Measurements from ENCODE around the gene ERGIC1.

ERGIC1 gene

DNA sequence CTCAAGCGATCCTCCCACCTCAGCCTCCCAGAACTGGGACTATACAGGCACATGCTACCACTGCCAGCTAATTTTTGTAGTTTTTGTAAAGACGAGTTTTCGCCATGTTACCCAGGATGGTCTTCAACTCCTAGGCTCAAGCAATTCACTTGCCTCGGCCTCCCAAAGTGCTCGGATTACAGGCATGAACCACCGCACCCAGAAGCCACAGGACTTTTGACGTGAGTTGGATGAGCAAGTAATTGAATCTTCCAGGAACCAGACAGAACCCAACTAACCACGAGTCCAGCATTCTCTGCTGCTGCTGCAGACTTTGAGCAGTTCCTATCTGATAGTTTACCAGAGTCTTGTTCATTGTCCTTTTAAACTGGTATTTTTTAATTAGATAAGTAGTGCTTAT, 139.9 kb downstream of the ERGIC1 start:
- TF ChIP-seq, protein P1, sequence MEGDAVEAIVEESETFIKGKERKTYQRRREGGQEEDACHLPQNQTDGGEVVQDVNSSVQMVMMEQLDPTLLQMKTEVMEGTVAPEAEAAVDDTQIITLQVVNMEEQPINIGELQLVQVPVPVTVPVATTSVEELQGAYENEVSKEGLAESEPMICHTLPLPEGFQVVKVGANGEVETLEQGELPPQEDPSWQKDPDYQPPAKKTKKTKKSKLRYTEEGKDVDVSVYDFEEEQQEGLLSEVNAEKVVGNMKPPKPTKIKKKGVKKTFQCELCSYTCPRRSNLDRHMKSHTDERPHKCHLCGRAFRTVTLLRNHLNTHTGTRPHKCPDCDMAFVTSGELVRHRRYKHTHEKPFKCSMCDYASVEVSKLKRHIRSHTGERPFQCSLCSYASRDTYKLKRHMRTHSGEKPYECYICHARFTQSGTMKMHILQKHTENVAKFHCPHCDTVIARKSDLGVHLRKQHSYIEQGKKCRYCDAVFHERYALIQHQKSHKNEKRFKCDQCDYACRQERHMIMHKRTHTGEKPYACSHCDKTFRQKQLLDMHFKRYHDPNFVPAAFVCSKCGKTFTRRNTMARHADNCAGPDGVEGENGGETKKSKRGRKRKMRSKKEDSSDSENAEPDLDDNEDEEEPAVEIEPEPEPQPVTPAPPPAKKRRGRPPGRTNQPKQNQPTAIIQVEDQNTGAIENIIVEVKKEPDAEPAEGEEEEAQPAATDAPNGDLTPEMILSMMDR (IDR thresholded peaks at IDR 0.05; ENCODE audit: low read depth, low read length, poor library complexity, severe bottlenecking): no peak
- no peak for TF ChIP-seq EZH2phosphoT487 (IDR thresholded peaks at IDR 0.05; ENCODE audit: borderline replicate concordance, low read length)
- H3K9me3 ChIP-seq (ENCODE audit: control insufficient read depth, insufficient read depth, low read length): no peaks in the 10 kb centered on the region
- peaks cover 9% of the 10 kb centered on the region for H3K4me1 ChIP-seq (ENCODE audit: control insufficient read depth, low read length)

GRCh38 chr5:172975289-172975688, 141.2 kb downstream of the ERGIC1 start:
- TF ChIP-seq, protein P1 (IDR thresholded peaks at IDR 0.05; ENCODE audit: low read depth, low read length, poor library complexity, severe bottlenecking): no peak
- TF ChIP-seq EZH2phosphoT487 (IDR thresholded peaks at IDR 0.05; ENCODE audit: borderline replicate concordance, low read length): no peak
- Histone ChIP-seq H3K4me2 (ENCODE audit: low read length) (no peak overlapping the region), H3K4me3 (ENCODE audit: low read length) (no peak overlapping the region), H3K9me2 (replicated peaks; ENCODE audit: control insufficient read depth, low read length) (no peaks in the 10 kb centered on the region), H3K27ac (ENCODE audit: low read depth, low read length) (no peak overlapping the region), H3K9me3 (ENCODE audit: control insufficient read depth, insufficient read depth, low read length) (no peaks in the 10 kb centered on the region), H3K79me2 (ENCODE audit: control insufficient read depth, low read length) (no peaks in the 10 kb centered on the region), H3K4me1 (ENCODE audit: control insufficient read depth, low read length) (peaks cover 4% of the 10 kb centered on the region; the same call in 1 of the 2 replicates), H3K27me3 (ENCODE audit: control insufficient read depth, low read length) (no peaks in the 10 kb centered on the region), H4K20me1 (ENCODE audit: control insufficient read depth, insufficient read depth, low read depth, low read length) (no peaks in the 10 kb centered on the region), H3F3A (ENCODE audit: control insufficient read depth, insufficient read depth) (no peaks in the 10 kb centered on the region), H3K36me3 (ENCODE audit: control insufficient read depth, low read length) (peaks cover under 1% of the 10 kb centered on the region; the same call in 1 of the 2 replicates)

More for the DNA sequence above, 139.9 kb downstream of the ERGIC1 start:
- Histone ChIP-seq H3K4me3 (ENCODE audit: low read length) (no peak overlapping the region), H3K36me3 (ENCODE audit: control insufficient read depth, low read length) (peaks cover 9% of the 10 kb centered on the region), H3K27ac (ENCODE audit: low read depth, low read length) (no peak overlapping the region), H3F3A (ENCODE audit: control insufficient read depth, insufficient read depth) (no peaks in the 10 kb centered on the region), H3K4me2 (ENCODE audit: low read length) (no peak overlapping the region), H3K79me2 (ENCODE audit: control insufficient read depth, low read length) (no peaks in the 10 kb centered on the region), H3K27me3 (ENCODE audit: control insufficient read depth, low read length) (no peaks in the 10 kb centered on the region), H4K20me1 (ENCODE audit: control insufficient read depth, insufficient read depth, low read depth, low read length) (no peaks in the 10 kb centered on the region), H3K9me2 (replicated peaks; ENCODE audit: control insufficient read depth, low read length) (no peaks in the 10 kb centered on the region)

DNA sequence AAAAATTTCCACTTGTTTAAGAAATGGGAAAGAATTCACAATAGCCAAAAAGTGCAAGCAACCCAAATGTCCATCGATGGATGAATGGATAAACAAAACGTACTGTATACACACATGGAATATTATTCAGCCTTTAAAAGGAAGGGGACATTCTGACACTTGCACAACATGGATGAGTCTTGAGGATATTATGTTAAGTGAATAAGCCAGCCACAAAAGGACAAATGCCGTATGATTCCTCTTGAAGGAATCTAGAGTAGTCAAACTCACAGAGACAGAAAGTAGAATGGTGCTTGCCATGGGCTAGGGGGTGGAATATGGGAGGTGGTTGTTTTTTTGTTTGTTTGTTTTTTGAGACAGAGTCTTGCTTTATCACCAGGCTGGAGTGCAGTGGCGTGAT, 145.7 kb downstream of the ERGIC1 start:
- Histone ChIP-seq H3K27me3 (ENCODE audit: control insufficient read depth, low read length) (no peaks in the 10 kb centered on the region), H3F3A (ENCODE audit: control insufficient read depth, insufficient read depth) (no peaks in the 10 kb centered on the region), H3K36me3 (ENCODE audit: control insufficient read depth, low read length) (peaks cover 5% of the 10 kb centered on the region), H3K79me2 (ENCODE audit: control insufficient read depth, low read length) (peaks cover 12% of the 10 kb centered on the region), H3K4me1 (ENCODE audit: control insufficient read depth, low read length) (peaks cover 4% of the 10 kb centered on the region), H3K9me3 (ENCODE audit: control insufficient read depth, insufficient read depth, low read length) (no peaks in the 10 kb centered on the region), H4K20me1 (ENCODE audit: control insufficient read depth, insufficient read depth, low read depth, low read length) (no peaks in the 10 kb centered on the region), H3K27ac (ENCODE audit: low read depth, low read length) (no peak overlapping the region), H3K9me2 (replicated peaks; ENCODE audit: control insufficient read depth, low read length) (no peaks in the 10 kb centered on the region), H3K4me3 (ENCODE audit: low read length) (no peak overlapping the region), H3K4me2 (ENCODE audit: low read length) (no peak overlapping the region)
- TF ChIP-seq EZH2phosphoT487 (IDR thresholded peaks at IDR 0.05; ENCODE audit: borderline replicate concordance, low read length): no peak
- TF ChIP-seq, protein P1 (IDR thresholded peaks at IDR 0.05; ENCODE audit: low read depth, low read length, poor library complexity, severe bottlenecking): no peak
